NOMO-1 treated with dmso at 0.1 percent for 144 hours (cell line): ENCODE measurements around the gene C5orf47.

Experiments used
- DNase-seq: peaks from one replicate; lab custom pipeline; 2025; ENCODE audit not compliant: unreplicated experiment; lab: John Stamatoyannopoulos, UW

Gene C5orf47, protein sequence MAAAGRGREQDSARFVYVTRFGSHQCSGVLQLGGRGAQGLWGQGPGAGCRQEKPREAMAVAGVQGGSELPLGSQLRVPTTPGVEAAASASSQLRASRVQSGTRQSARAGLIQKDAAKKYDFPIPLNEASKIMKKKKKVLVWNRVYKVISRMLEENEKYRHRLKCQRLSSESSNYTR

GRCh38 chr5:173988554-173989431 is at the start of gene C5orf47:
TSS of gene C5orf47 (plus strand) at chr5:173989170. CDS start at chr5:173989264, 94 bp downstream.
- no peak for DNase-seq

DNA sequence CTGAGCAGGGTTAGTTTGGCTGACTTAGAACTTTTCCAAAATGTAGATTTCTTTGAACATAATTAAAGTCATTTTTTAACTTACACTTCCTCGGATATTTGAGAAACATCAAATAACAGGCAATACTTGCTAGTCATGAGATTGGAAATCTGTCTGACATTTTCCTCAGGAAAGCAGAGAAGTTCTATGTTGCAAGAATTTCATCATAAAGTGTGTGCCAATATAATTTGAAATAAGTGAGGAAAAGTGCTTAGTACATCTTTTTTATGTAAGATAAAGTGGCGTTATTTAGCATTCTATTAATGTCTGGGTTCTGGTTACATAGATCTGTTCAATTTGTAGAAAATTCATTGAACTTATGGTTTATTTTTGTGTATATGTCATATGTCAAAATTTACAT is 48.7 kb upstream of the C5orf47 start:
- no peak for DNase-seq

DNA sequence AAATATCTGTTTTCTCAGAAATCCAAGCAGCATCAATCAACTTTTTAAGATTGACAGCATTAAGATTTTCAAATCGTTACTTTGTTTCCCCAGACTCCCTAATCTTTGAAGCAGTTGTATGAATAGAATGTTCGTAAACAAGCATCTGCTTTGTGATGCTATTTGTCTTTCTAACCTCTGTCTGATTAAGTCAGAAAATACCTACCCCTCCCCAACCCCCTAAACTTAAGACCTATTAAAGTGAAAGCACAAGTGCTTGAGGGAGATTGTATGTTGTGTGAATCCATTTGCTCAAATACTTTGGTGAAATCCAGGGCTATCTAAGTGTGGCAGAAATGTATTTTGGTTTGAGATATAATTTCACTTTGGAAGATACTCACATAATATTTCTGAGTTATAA is 47.9 kb upstream of the C5orf47 start:
- DNase-seq = no peak

DNA sequence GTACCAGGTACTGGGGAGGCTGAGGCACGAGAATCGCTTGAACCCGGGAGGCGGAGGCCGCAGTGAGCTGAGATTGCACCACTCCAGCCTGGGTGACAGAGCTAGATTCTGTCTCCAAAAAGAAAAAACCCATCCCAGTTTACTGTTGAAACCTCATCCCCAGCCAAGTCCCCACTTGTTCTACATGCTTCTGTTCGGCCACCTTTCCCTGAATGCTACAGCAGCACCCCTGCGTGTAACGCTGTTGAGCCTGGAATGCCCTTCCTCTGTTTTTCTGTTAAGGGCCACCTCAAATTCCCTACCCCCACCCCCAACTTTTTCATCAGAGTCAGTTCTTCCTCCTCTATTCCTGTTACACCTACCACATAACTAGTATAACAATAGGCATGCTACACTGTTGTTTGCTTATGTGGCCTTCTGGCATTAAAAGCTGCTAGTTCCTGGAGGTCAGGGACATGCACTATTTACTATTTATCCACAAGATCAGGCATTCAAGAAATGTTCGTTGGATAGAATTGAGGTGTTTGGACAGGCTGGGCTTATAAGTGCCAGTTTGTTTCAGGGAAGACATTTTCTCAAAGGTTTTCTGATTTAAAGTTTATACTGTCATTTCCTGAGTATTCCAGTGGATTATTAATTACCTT is 47.1 kb upstream of the C5orf47 start:
- DNase-seq = no peak

- DNase-seq = no peak
Measured at GRCh38 chr5:173944511-173944910, 44.5 kb upstream of the C5orf47 start.

- DNase-seq = no peak
Measured at GRCh38 chr5:173945160-173945559, 43.8 kb upstream of the C5orf47 start.

GRCh38 chr5:173946323-173946722 is 42.6 kb upstream of the C5orf47 start:
- DNase-seq = no peak

- DNase-seq = no peak
Measured at GRCh38 chr5:173950829-173951228, 38.1 kb upstream of the C5orf47 start.

- DNase-seq = no peak
Measured at GRCh38 chr5:173953528-173954090, 35.4 kb upstream of the C5orf47 start.

- no peak for DNase-seq
Measured at GRCh38 chr5:173954671-173955521, 34.1 kb upstream of the C5orf47 start.

- no peak for DNase-seq
Measured at GRCh38 chr5:173960986-173961385, 28.0 kb upstream of the C5orf47 start.

GRCh38 chr5:173961418-173961817 is 27.6 kb upstream of the C5orf47 start:
- DNase-seq = no peak

- DNase-seq = no peak
Measured at GRCh38 chr5:173962436-173962972, 26.5 kb upstream of the C5orf47 start.

GRCh38 chr5:173963182-173963838 is 25.7 kb upstream of the C5orf47 start:
- no peak for DNase-seq

DNA sequence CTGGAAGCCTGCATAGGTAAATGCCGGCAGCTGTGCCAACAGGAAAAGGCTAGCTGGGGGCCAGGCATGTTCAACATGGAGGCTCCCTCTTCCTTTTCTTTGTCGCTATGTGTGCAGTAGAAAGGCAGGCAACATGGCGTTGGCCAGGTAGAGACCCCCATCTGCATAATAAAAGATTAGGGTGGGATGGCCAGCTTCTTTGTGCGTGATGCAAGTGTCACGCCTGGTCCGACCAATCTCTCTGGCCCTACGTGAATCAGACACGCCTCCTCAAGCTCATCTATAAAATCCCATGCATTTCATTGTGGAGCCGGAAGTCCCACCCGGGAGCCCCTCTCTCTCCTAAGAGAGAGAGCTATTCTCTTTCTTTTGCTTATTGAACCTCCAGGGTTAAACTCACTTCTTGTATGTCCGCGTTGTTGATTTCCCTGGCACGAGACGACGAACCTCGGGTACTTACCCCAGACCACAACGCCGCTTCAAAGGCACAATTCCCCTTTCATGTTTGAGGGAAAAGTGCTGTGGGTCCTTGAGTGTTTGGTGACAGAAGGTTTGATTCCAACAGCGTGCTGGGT is 25.0 kb upstream of the C5orf47 start:
- no peak for DNase-seq

DNA sequence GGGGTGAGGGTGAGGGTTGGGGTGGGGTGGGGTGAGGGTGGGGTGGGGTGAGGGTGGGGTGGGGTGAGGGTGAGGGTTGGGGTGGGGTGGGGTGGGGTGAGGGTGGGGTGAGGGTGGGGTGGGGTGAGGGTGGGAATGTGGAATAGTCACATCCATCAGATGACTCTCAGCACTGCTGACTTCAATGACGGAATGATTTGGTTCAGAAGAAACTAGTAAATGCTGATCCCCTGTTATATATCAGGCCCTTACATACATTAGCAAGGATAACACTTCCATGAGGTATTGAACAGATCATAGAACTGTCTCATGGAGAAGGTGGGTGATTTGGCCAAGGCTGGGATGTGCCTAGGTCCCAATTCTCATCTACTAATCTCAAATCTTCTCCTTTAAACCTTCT is 24.5 kb upstream of the C5orf47 start:
- DNase-seq = no peak

DNA sequence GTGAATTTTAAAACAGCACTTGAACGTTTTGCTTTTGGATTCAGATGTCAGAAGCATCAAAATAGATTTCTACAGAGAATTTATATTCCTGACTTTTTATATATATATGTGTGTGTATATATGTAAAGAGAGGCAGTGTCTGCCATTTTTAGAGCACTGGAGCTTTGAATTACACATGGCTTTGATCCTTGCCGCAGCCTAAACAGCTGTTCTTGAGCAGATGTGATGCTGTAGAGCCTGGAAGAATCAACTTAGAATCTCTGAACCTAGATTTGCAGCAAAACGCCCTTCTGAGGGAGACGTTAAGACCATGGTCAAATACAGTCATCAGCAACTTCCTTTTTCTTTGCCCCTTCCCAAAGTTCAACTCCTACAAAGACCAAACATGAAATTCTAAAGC is 21.7 kb upstream of the C5orf47 start:
- DNase-seq = no peak

GRCh38 chr5:173968154-173968797 is 20.7 kb upstream of the C5orf47 start:
- DNase-seq = no peak
